Right atrium auricular region (tissue), 2 donors: ENCODE results near the gene MYLIP. TPM values are rescaled to one million over a fixed set of nuclear protein-coding genes. Genes with fewer than 3 reads are reported as not detected.
A peak's percentile ranks its signal among the peaks of the same experiment; 100 is the strongest.

ENCODE experiments used
- DNase-seq: peaks from one replicate; pipeline ENCODE4 v3.0.0-alpha.2; 2019; ENCODE audit warnings: low spot score
- H3K27ac ChIP-seq, 2 donors: fragments of 200-600 bp; sonication (generic); 1 replicate in 1 of 2; 2 replicates in 1 of 2; pipeline ENCODE4 v1.5.1; 2016 to 2019
- H3K27me3 ChIP-seq, 2 donors: fragments of 200-600 bp; sonication (generic); one replicate each; pipeline versions ENCODE4 v1.5.1 to v1.6.0; 2017 to 2019
- H3K36me3 ChIP-seq: fragments of 200-600 bp; sonication (generic); one replicate; pipeline ENCODE4 v1.5.1; 2016
- H3K4me1 ChIP-seq, 2 donors: fragments of 200-600 bp; sonication (generic); one replicate each; pipeline versions ENCODE4 v1.5.1 to v1.6.0; 2017 to 2019
- H3K4me3 ChIP-seq, 2 donors: fragments of 200-600 bp; sonication (generic); 1 replicate in 1 of 2; 2 replicates in 1 of 2; pipeline ENCODE4 v1.5.1; 2017 to 2019; ENCODE audit warnings: mild to moderate bottlenecking in 1 of 2, moderate library complexity in 1 of 2
- H3K9me3 ChIP-seq, 2 donors: fragments of 200-600 bp; sonication (generic); one replicate each; pipeline ENCODE4 v1.5.1; 2019
- total RNA-seq, 2 donors: library from RNA; depleted of rRNA; stranded (reverse); fragments of >200 nt; gene quantifications; one replicate each; pipeline ENCODE4 v1.1.0, GENCODE V29; 2016
- TF ChIP-seq, protein P1 (sequence below), 2 donors: fragments of 200-600 bp; sonication (generic); IDR thresholded peaks; one replicate each; pipeline ENCODE4 v1.5.1; 2019; ENCODE audit warnings: antibody characterized with exemption in 2 of 2

The MYLIP gene
- total RNA-seq, 2 donors from 2014 or later: 15.6 to 25.1 TPM

DNA sequence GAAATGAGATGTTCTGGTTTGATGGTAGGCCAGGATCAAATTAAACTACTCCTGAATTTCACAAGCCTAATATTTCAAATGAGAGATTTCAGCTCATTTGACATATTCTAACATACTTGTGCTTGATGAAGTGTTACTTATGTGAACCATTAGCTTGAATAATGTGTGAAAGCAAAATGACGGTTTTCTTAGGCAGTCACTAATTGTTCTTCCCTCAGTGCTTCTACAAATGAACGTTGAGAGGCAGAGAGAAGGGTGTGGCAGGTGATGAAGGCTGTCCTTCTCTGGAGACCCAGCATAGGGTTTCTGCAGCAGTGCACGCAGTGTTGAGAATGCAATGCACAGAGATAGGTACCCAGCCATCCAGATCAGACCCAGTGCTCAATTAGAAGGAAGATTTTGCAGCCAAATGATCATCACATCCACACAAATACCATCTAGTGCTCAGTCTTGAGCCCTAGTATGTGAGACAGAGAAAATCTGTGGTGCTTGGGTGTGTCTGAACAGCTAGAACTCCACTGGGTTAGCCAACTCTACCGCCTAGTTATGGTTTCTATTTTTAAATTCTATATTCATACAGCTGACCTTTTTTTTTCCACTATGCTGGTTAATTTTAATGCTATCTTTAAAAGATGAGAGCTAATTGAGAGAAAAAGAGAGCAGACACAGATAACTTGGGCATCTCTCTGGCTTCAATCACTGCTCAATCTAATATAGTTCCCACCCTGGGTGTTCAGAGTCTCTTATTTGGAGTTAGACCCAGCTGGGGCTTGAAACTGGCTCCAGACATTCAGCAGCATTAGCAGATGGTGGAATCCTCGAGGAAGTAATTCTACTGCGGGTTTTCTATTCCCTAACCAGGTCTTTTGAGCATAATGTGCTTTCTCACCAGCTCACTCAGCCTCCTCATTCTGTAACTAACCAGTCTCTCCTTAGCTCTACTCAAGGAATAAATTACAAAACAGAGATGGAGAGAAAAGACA is 4.4 kb upstream of the MYLIP start:
- Histone ChIP-seq H3K4me3 (no peak overlapping the region), H3K27me3 (no peaks in the 10 kb centered on the region), H3K36me3 (no peaks in the 10 kb centered on the region), H3K9me3 (no peaks in the 10 kb centered on the region), H3K27ac (no peak overlapping the region), H3K4me1 (peaks cover 0 to 10% of the 10 kb centered on the region in 2 donors)
- DNase-seq: no peak
- TF ChIP-seq, protein P1, sequence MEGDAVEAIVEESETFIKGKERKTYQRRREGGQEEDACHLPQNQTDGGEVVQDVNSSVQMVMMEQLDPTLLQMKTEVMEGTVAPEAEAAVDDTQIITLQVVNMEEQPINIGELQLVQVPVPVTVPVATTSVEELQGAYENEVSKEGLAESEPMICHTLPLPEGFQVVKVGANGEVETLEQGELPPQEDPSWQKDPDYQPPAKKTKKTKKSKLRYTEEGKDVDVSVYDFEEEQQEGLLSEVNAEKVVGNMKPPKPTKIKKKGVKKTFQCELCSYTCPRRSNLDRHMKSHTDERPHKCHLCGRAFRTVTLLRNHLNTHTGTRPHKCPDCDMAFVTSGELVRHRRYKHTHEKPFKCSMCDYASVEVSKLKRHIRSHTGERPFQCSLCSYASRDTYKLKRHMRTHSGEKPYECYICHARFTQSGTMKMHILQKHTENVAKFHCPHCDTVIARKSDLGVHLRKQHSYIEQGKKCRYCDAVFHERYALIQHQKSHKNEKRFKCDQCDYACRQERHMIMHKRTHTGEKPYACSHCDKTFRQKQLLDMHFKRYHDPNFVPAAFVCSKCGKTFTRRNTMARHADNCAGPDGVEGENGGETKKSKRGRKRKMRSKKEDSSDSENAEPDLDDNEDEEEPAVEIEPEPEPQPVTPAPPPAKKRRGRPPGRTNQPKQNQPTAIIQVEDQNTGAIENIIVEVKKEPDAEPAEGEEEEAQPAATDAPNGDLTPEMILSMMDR (IDR thresholded peaks at IDR 0.05): no peak

DNA sequence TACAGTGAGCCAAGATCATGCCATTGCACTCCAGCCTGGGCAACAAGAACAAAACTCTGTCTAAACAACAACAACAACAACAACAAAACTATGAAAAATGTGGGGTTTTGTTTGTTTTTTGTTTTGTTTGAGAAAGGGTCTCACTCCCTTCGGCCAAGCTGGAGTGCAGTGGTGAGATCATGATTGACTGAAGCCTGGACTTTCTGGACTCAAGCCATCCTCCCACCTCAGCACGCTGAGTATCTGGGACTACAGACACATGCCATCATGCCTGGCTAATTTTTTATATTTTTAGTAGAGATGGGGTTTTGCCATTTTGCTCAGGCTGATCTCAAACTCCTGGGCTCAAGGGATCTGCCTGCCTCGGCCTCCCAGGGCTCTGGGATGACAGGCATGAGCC is 2.8 kb upstream of the MYLIP start:
- TF ChIP-seq, protein P1 (IDR thresholded peaks at IDR 0.05): no peak
- Histone ChIP-seq H3K27me3 (no peaks in the 10 kb centered on the region), H3K9me3 (no peaks in the 10 kb centered on the region), H3K27ac (no peak overlapping the region), H3K36me3 (no peaks in the 10 kb centered on the region), H3K4me3 (no peak overlapping the region), H3K4me1 (peaks cover 0 to 14% of the 10 kb centered on the region in 2 donors)
- DNase-seq: no peak

DNA sequence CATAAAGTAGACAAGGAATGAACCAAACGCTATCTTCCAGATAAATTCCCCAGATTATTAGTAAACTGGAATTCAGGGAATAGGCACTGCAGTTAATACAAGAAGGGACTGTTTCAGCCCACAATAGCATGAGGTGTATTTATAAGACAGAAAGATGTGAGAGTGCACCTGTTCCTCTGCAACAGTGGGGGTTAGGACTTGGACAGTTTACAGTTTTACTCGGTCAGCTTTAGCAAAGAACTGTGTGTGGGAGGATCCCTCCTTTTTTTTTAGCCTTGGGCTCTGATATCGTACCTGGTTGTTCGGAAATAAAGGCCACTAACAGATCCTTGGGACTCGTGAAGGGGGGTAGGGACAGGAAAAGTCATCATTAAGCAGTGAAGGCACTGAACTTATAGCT is 2.0 kb upstream of the MYLIP start:
- no peak for DNase-seq
- Histone ChIP-seq H3K4me1 (peaks cover 0 to 21% of the 10 kb centered on the region in 2 donors), H3K36me3 (no peaks in the 10 kb centered on the region), H3K4me3 (no peak overlapping the region), H3K27ac (no peak overlapping the region), H3K9me3 (no peaks in the 10 kb centered on the region), H3K27me3 (no peaks in the 10 kb centered on the region)
- TF ChIP-seq, protein P1 (IDR thresholded peaks at IDR 0.05): no peak

- Histone ChIP-seq H3K27ac (no peak overlapping the region), H3K4me3 (no peak overlapping the region), H3K36me3 (no peaks in the 10 kb centered on the region), H3K27me3 (no peaks in the 10 kb centered on the region), H3K9me3 (no peaks in the 10 kb centered on the region), H3K4me1 (peaks cover 0 to 27% of the 10 kb centered on the region in 2 donors)
- TF ChIP-seq, protein P1 (IDR thresholded peaks at IDR 0.05): no peak
- no peak for DNase-seq
These were observed 1.4 kb upstream of the MYLIP start for GRCh38 chr6:16127471-16127870.

DNA sequence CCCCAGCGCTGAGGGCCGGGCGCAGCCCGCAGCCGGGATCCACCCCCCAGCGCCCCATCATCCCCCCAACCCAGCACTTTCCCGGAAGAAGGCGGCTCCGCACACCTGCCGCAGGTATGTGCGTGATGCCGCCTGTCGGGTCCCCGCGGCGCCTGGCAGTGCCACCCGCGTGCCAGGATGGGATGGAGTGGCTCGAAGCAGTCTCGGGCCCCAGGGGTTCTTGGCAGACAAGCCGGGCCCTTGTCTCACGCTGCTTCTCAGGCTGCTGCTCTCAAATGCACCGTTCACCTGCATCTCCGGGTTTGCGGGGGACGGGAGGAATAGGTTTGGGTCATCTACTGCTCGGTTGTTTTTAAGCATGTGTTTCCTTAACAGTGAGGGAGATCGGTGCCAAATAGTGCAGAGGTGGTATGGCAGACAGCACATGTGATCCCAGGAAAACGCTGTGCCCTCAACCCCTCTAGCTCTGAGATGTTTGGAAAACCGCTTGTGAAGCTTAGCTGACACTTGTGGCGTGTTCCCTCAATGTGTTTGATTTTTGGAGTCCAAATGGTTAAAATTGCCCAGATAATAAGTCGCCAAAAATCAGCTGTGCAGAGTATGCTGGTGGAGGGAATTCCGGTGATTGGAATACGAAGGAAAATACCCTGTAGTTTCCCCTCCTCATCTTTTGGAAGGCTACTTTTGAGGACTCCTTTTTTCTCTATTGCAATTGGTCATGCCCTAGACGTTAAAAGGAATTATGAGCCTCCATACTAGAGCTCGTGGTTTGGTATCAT is 926 bp downstream of the MYLIP start:
- peaks cover 0 to 44% of the 10 kb centered on the region in 2 donors for H3K4me1 ChIP-seq

More for the DNA sequence above, 926 bp downstream of the MYLIP start:
- no peak for DNase-seq
- no peaks in the 10 kb centered on the region for H3K27me3 ChIP-seq
- H3K4me3 ChIP-seq: peak overlapping the region; percentile 97 to 100
- TF ChIP-seq, protein P1 (IDR thresholded peaks at IDR 0.05): peak in 1 of 2 donors; percentile 3
- peaks cover 3% of the 10 kb centered on the region for H3K36me3 ChIP-seq
- no peaks in the 10 kb centered on the region for H3K9me3 ChIP-seq
- peak overlapping the region; percentile 97 to 99 for H3K27ac ChIP-seq
